Endothelial cell (in vitro differentiated cells): ENCODE measurements around the gene RGL1. TPM values are rescaled to one million over a fixed set of nuclear protein-coding genes. Genes with fewer than 3 reads are reported as not detected.

Experiments
- DNase-seq: peaks from one replicate; pipeline ENCODE4 v3.0.0; 2021; ENCODE audit warnings: low spot score
- H3K27ac Mint-ChIP-seq: one replicate; pipeline ENCODE4 v1.8.0; 2021; ENCODE audit warnings: mixed read lengths, inconsistent platforms; ENCODE audit not compliant: unreplicated experiment
- H3K27me3 Mint-ChIP-seq: one replicate; pipeline ENCODE4 v1.8.0; 2021; ENCODE audit warnings: mild to moderate bottlenecking, moderate library complexity, mixed read lengths, inconsistent platforms; ENCODE audit not compliant: unreplicated experiment
- H3K36me3 Mint-ChIP-seq: one replicate; pipeline ENCODE4 v1.8.0; 2021; ENCODE audit warnings: mild to moderate bottlenecking, low read depth, mixed read lengths, inconsistent platforms; ENCODE audit not compliant: unreplicated experiment
- H3K4me1 Mint-ChIP-seq: one replicate; pipeline ENCODE4 v1.8.0; 2021; ENCODE audit warnings: mild to moderate bottlenecking, mixed read lengths, inconsistent platforms; ENCODE audit not compliant: unreplicated experiment
- H3K4me3 Mint-ChIP-seq: one replicate; pipeline ENCODE4 v1.8.0; 2021; ENCODE audit warnings: mild to moderate bottlenecking, mixed read lengths, inconsistent platforms; ENCODE audit not compliant: unreplicated experiment
- H3K9me3 Mint-ChIP-seq: one replicate; pipeline ENCODE4 v1.8.0; 2021; ENCODE audit warnings: mixed read lengths, inconsistent platforms; ENCODE audit not compliant: unreplicated experiment
- total RNA-seq: library from RNA; stranded (reverse); fragmentation: NEBNext Ultra II Directional; extraction: Animal tissue kit (Norgen Biotek cat#: 25700); gene quantifications from one replicate; pipeline ENCODE4 v1.2.1, GENCODE V29; 2021; ENCODE audit not compliant: unreplicated experiment
- TF ChIP-seq, protein P1 (sequence below): fragments of 200-600 bp; sonication (generic); IDR thresholded peaks from one replicate; pipeline ENCODE4 v1.5.0; 2021; ENCODE audit warnings: antibody characterized with exemption; ENCODE audit not compliant: unreplicated experiment

Gene RGL1
- total RNA-seq, 1 donor from 2014 or later, result 60.7 TPM

DNA sequence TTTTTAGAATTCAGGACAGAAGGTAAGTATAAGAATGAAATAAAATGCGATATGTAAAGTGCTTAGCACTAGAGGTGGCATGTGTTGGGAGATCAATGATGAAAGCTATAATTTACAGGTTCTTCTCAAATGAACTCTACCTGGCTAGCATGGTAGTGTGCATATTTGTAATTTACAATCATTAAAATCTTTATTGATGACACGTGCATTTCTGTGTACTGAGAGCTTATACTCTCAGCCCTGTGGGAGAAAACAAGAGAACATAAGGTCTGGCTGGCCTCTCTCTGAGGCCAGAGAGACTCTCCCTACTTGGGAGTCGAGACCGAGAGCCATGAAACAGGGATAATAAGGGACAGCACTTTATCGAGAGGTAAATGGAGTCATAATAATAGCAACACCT lies 156.2 kb downstream of the RGL1 start:
- no peak overlapping the region for H3K27ac Mint-ChIP-seq
- no peak for DNase-seq
- no peak overlapping the region for H3K4me3 Mint-ChIP-seq
- TF ChIP-seq, protein P1, sequence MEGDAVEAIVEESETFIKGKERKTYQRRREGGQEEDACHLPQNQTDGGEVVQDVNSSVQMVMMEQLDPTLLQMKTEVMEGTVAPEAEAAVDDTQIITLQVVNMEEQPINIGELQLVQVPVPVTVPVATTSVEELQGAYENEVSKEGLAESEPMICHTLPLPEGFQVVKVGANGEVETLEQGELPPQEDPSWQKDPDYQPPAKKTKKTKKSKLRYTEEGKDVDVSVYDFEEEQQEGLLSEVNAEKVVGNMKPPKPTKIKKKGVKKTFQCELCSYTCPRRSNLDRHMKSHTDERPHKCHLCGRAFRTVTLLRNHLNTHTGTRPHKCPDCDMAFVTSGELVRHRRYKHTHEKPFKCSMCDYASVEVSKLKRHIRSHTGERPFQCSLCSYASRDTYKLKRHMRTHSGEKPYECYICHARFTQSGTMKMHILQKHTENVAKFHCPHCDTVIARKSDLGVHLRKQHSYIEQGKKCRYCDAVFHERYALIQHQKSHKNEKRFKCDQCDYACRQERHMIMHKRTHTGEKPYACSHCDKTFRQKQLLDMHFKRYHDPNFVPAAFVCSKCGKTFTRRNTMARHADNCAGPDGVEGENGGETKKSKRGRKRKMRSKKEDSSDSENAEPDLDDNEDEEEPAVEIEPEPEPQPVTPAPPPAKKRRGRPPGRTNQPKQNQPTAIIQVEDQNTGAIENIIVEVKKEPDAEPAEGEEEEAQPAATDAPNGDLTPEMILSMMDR, result no peak
- H3K36me3 Mint-ChIP-seq, result no peaks in the 10 kb centered on the region
- H3K27me3 Mint-ChIP-seq, result peaks cover 1% of the 10 kb centered on the region
- H3K4me1 Mint-ChIP-seq, result peaks cover 4% of the 10 kb centered on the region
- H3K9me3 Mint-ChIP-seq, result no peaks in the 10 kb centered on the region

DNA sequence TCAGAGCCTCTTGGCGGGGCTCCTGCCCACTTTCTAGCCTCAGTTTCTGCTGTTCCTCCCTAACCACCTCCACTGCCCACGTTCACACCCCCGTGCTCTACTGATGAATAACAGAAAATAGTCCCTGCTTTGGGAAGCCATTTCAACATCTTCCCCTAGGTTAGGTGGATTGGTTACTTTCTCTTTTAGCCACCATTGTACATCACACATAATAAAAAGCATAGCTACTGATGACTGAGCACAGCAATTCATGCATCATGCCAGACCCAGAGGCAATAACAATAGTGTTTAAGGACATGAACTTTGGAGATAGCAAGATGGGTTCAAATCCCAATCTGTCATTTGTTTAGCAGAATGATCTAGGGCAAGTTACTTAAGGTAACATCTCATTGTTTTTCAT lies 158.0 kb downstream of the RGL1 start:
- Mint-ChIP-seq H3K27ac (no peak overlapping the region), H3K9me3 (no peaks in the 10 kb centered on the region), H3K27me3 (peaks cover 3% of the 10 kb centered on the region), H3K4me1 (peaks cover 11% of the 10 kb centered on the region), H3K4me3 (no peak overlapping the region), H3K36me3 (no peaks in the 10 kb centered on the region)
- TF ChIP-seq, protein P1, result no peak
- no peak for DNase-seq

DNA sequence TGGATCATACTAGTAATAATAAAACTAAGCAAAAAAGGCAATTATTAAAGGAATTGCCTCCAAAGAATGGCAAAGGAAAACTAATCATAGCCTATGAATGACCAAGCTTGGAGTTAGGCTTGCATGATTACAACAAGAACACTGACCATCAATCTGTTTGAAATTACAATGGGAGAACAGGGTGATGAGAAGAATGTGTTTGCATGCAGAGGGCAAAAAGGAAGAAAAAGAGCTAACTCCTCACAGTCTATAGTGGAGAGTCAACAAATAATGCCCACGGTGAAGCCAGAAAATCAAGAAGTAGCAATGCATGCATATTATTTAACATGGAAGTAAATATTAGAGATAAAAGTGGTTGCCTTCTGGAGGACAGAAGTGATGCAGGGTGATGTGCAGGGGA lies 160.8 kb downstream of the RGL1 start:
- DNase-seq, result no peak
- H3K36me3 Mint-ChIP-seq, result no peaks in the 10 kb centered on the region
- peaks cover 17% of the 10 kb centered on the region for H3K4me1 Mint-ChIP-seq
- TF ChIP-seq, protein P1, result no peak
- peaks cover 6% of the 10 kb centered on the region for H3K27me3 Mint-ChIP-seq
- H3K27ac Mint-ChIP-seq, result no peak overlapping the region
- no peak overlapping the region for H3K4me3 Mint-ChIP-seq
- H3K9me3 Mint-ChIP-seq, result no peaks in the 10 kb centered on the region

DNA sequence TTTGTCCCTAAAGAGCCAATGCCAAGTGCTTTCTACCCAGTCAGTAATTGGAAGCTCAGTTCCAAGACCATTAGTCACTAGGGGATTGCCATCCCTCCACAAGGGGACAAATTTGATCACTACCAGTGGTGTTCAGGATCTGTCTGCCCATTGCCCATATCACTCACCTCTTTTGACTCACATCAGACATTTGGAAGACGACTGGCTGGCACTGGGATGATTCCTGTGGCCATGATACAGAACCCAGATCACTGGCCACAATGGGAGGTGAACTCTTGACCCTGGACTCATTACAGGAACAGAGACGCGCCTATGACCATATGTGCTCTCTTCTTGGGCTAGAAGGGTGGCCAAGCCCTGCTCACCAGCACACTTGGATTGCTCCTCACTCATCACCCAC lies 161.6 kb downstream of the RGL1 start:
- Mint-ChIP-seq H3K4me1 (peaks cover 17% of the 10 kb centered on the region), H3K27me3 (peaks cover 6% of the 10 kb centered on the region), H3K36me3 (no peaks in the 10 kb centered on the region), H3K9me3 (no peaks in the 10 kb centered on the region), H3K27ac (no peak overlapping the region), H3K4me3 (no peak overlapping the region)
- TF ChIP-seq, protein P1, result no peak
- no peak for DNase-seq

DNA sequence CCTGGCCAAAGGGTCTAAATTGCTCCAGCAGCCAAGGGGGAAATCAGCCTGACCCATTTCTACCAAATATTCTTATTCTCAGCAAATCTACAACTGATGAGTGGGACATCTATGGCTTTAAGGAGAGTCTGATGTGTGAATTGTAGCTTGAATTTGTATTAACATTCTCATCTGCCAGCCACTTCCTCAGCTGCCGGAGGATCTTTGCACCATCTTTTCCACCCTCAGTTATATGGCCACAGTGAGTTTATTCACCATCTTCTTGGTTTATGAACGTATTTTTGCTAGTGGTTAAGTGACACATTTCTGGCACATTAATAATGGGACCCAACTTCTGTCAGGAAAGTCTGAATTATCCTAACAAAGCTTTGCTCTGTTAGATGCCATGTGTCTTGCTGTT lies 163.0 kb downstream of the RGL1 start:
- peaks cover 4% of the 10 kb centered on the region for H3K27me3 Mint-ChIP-seq
- TF ChIP-seq, protein P1, result no peak
- no peak overlapping the region for H3K27ac Mint-ChIP-seq
- H3K4me1 Mint-ChIP-seq, result peaks cover 17% of the 10 kb centered on the region
- H3K36me3 Mint-ChIP-seq, result no peaks in the 10 kb centered on the region
- H3K9me3 Mint-ChIP-seq, result no peaks in the 10 kb centered on the region
- no peak overlapping the region for H3K4me3 Mint-ChIP-seq
- no peak for DNase-seq
